Sigmoid colon (tissue), 4 donors: ENCODE data around the gene SMYD5.

Experiments used
- CTCF ChIP-seq, 4 experiments: fragments of 450-650 bp in 3 of 4; fragments of 200-600 bp in 1 of 4; IDR thresholded peaks; one replicate each; pipeline ENCODE4 v1.5.1; 2016 to 2019; ENCODE audit warnings: antibody characterized with exemption in 4 of 4, mild to moderate bottlenecking in 3 of 4, moderate library complexity in 2 of 4
- EP300 ChIP-seq, 4 donors: sonication (generic); formaldehyde crosslinking; IDR thresholded peaks; one replicate each; pipeline ENCODE4 v1.6.1; 2017; ENCODE audit warnings: antibody characterized with exemption in 4 of 4
- POLR2A ChIP-seq, 2 donors: fragments of 450-650 bp; IDR thresholded peaks; one replicate each; pipeline ENCODE4 v1.6.1; 2016; ENCODE audit warnings: antibody characterized with exemption in 2 of 2, mild to moderate bottlenecking in 2 of 2, moderate library complexity in 2 of 2
- POLR2AphosphoS5 ChIP-seq, 4 donors: sonication (generic); formaldehyde crosslinking; IDR thresholded peaks; one replicate each; pipeline ENCODE4 v1.6.1; 2017; ENCODE audit warnings: antibody characterized with exemption in 4 of 4

DNA sequence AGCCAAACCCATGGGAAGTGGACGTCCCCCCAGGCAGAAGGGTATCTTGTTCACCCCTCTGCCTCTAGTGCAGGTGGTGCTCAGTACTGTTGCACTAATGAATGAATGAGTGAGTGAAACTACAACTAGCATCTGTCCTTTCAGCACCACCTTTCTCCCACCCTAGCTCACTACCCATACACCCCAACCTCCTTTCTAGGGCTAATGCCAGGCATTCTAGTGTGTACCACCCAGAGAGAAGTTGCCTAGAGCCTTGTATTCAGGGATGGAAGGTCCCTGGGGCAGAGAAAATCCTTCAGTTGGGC, 42.5 kb downstream of the SMYD5 start:
- TF ChIP-seq CTCF (IDR thresholded peaks at IDR 0.05) (no peak), POLR2A (IDR thresholded peaks at IDR 0.05) (no peak), POLR2AphosphoS5 (IDR thresholded peaks at IDR 0.05) (no peak), EP300 (IDR thresholded peaks at IDR 0.05) (no peak)
